ENCODE results near the gene OSBPL8. TPM values are rescaled to one million over a fixed set of nuclear protein-coding genes. Genes with fewer than 3 reads are reported as not detected.

OSBPL8 gene
- total RNA-seq, 3 donors from 2014 or later, result 77.6 to 89.1 (median 87.2) TPM

DNA sequence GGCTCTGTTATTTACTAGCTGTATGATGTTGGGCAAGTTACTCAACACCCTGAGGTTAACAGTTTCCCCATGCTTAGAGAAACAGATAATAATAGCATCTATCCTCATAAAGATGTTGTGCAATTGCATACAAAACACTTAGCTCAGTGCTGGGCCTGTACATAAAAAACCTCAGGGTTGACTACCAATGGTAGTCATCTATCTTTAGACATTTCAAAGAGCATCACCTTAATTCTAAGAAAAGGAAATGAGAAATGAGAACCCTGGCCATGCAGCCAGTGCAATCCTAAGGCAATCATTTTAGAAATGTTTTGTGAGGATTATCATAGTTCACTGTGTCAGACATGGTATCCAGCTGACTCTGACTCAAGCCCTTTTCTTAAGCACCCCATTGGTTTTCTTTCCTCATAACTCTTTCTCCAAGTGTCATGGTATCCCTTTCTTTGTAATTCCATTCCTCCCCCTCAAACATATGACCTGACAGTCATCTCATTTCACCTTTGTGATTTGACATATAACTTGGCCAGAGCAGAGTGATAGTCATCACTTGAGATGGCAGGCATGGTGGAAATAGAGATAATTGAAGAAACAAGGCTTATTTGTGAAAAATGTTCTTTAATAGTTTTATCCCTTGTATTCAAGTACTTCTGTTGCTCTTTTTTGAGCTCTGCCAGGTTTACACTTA, 29.5 kb upstream of the OSBPL8 start:
- DNase-seq (ENCODE audit: low spot score in 2 of 2), result no peak
- H3K9me3 ChIP-seq, result no peaks in the 10 kb centered on the region

DNA sequence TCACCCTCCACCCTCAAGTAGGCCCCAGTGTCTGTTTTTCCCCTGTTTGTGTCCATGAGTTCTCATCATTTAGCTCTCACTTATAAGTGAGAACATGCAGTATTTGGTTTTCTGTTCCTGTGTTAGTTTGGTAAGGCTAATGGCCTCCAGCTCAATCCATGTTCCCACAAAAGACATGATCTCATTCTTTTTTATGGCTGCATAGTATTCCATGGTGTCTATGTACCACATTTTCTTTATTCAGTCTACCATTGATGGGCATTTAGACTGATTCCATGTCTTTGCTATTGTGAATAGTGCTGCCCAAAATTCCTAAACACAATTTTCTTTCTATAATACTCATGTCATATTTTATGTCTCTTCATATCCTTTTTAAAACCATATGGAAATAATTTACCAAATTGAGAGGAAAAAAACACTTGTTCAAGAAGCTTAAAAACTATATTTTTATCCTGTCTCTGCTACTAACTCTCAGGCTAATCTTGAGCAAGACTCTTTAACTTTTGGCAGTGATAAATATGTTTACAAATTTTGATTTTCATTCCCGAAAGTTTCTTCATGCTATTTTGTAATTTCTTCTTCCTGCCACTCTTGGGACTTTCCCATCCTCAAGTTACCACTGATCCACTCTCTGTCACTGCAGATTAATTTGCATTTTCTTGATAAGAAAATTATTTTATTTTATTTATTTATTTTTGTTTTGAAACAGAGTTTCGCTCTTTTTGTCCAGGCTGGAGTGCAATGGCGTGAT, 28.0 kb upstream of the OSBPL8 start:
- Histone ChIP-seq H3K4me1 (no peaks in the 10 kb centered on the region), H3K36me3 (no peaks in the 10 kb centered on the region), H3K4me3 (no peak overlapping the region), H3K27ac (peak overlapping the region in 1 of 2 donors; percentile 70), H3K27me3 (no peaks in the 10 kb centered on the region), H3K9me3 (no peaks in the 10 kb centered on the region)
- no peak for DNase-seq (ENCODE audit: low spot score in 2 of 2)
- TF ChIP-seq, protein P1, sequence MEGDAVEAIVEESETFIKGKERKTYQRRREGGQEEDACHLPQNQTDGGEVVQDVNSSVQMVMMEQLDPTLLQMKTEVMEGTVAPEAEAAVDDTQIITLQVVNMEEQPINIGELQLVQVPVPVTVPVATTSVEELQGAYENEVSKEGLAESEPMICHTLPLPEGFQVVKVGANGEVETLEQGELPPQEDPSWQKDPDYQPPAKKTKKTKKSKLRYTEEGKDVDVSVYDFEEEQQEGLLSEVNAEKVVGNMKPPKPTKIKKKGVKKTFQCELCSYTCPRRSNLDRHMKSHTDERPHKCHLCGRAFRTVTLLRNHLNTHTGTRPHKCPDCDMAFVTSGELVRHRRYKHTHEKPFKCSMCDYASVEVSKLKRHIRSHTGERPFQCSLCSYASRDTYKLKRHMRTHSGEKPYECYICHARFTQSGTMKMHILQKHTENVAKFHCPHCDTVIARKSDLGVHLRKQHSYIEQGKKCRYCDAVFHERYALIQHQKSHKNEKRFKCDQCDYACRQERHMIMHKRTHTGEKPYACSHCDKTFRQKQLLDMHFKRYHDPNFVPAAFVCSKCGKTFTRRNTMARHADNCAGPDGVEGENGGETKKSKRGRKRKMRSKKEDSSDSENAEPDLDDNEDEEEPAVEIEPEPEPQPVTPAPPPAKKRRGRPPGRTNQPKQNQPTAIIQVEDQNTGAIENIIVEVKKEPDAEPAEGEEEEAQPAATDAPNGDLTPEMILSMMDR (IDR thresholded peaks at IDR 0.05), result no peak
- TF ChIP-seq POLR2A (IDR thresholded peaks at IDR 0.05) (no peak), POLR2AphosphoS5 (IDR thresholded peaks at IDR 0.05) (no peak)
- intact Hi-C loops (cut with DNase I; ENCODE audit: low total_unique reads), result no loop called here

More for the DNA sequence above, 29.5 kb upstream of the OSBPL8 start:
- Histone ChIP-seq H3K36me3 (no peaks in the 10 kb centered on the region), H3K4me3 (no peak overlapping the region), H3K4me1 (no peaks in the 10 kb centered on the region), H3K27ac (peak overlapping the region in 1 of 2 donors; percentile 64), H3K27me3 (no peaks in the 10 kb centered on the region)
- TF ChIP-seq, protein P1 (IDR thresholded peaks at IDR 0.05), result no peak
- no peak for TF ChIP-seq POLR2A (IDR thresholded peaks at IDR 0.05)
- TF ChIP-seq POLR2AphosphoS5 (IDR thresholded peaks at IDR 0.05), result no peak
- intact Hi-C loops (cut with DNase I; ENCODE audit: low total_unique reads), result no loop called here

GRCh38 chr12:76586764-76587395, 27.3 kb upstream of the OSBPL8 start:
- Histone ChIP-seq H3K4me3 (no peak overlapping the region), H3K9me3 (no peaks in the 10 kb centered on the region), H3K36me3 (no peaks in the 10 kb centered on the region), H3K27me3 (no peaks in the 10 kb centered on the region), H3K27ac (peak overlapping the region in 1 of 2 donors; percentile 26), H3K4me1 (no peaks in the 10 kb centered on the region)
- intact Hi-C loops (cut with DNase I; ENCODE audit: low total_unique reads), result no loop called here
- no peak for DNase-seq (ENCODE audit: low spot score in 2 of 2)
- TF ChIP-seq, protein P1 (IDR thresholded peaks at IDR 0.05), result peak; percentile 32 to 66 (median 50)
- TF ChIP-seq POLR2AphosphoS5 (IDR thresholded peaks at IDR 0.05) (no peak), POLR2A (IDR thresholded peaks at IDR 0.05) (no peak)

GRCh38 chr12:76583301-76583700, 23.7 kb upstream of the OSBPL8 start:
- TF ChIP-seq POLR2AphosphoS5 (IDR thresholded peaks at IDR 0.05), result no peak
- TF ChIP-seq, protein P1 (IDR thresholded peaks at IDR 0.05), result no peak
- TF ChIP-seq POLR2A (IDR thresholded peaks at IDR 0.05), result no peak
- intact Hi-C loops (cut with DNase I; ENCODE audit: low total_unique reads), result no loop called here
- no peaks in the 10 kb centered on the region for H3K9me3 ChIP-seq
- no peaks in the 10 kb centered on the region for H3K4me1 ChIP-seq
- H3K27ac ChIP-seq, result no peak overlapping the region
- DNase-seq (ENCODE audit: low spot score in 2 of 2), result no peak
- no peak overlapping the region for H3K4me3 ChIP-seq
- no peaks in the 10 kb centered on the region for H3K27me3 ChIP-seq
- no peaks in the 10 kb centered on the region for H3K36me3 ChIP-seq

Data from breast epithelium (tissue), 4 donors.